K562 (cell line): ENCODE results near the gene PCSK6. TPM values are rescaled to one million over a fixed set of nuclear protein-coding genes. Genes with fewer than 3 reads are reported as not detected.

Source experiments
- ATF3 ChIP-seq, 2 experiments: fragments of 450-650 bp in 1 of 2; sonication (generic) in 1 of 2; formaldehyde crosslinking in 1 of 2; IDR thresholded peaks in 1 of 2; conservative IDR thresholded peaks in 1 of 2; 2 replicates each; pipeline versions ENCODE4 v1.6.1 to v1.8.1; 2016 to 2023; ENCODE audit warnings: mild to moderate bottlenecking in 2 of 2, moderate library complexity in 2 of 2, inconsistent platforms in 1 of 2, missing genetic modification reagents in 1 of 2
- BRCA1 ChIP-seq, 2 experiments: fragments of 450-650 bp in 1 of 2; sonication (generic) in 1 of 2; formaldehyde crosslinking in 1 of 2; IDR thresholded peaks; 2 replicates each; pipeline versions ENCODE4 v1.5.0 to v1.6.1; 2017 to 2020; ENCODE audit warnings: mild to moderate bottlenecking in 1 of 2, missing genetic modification reagents in 1 of 2
- FOS ChIP-seq: IDR thresholded peaks from 3 replicates; pipeline ENCODE4 v1.6.1; 2011; ENCODE audit not compliant: insufficient read length; ENCODE audit errors: extremely low read depth
- FOXA1 ChIP-seq: fragments of 450-650 bp; IDR thresholded peaks from 2 replicates; pipeline ENCODE4 v1.6.1; 2016; ENCODE audit warnings: mild to moderate bottlenecking, borderline replicate concordance
- GABPB2 ChIP-seq: fragments of 250-450 bp; sonication (Bioruptor Pico); conservative IDR thresholded peaks from 2 replicates; pipeline ENCODE4 v1.5.1; 2021; ENCODE audit warnings: mild to moderate bottlenecking
- GTF2E2 ChIP-seq: fragments of 200-800 bp; sonication (Bioruptor generic); IDR thresholded peaks from 2 replicates; pipeline ENCODE4 v1.6.1; 2016; ENCODE audit warnings: missing genetic modification characterization, missing compliant biosample characterization
- MAFK ChIP-seq: IDR thresholded peaks from 2 replicates; pipeline ENCODE4 v1.6.1; 2011; ENCODE audit warnings: low read length, improper control_type of control experiment
- NCOA6 ChIP-seq: fragments of 450-650 bp; IDR thresholded peaks from 2 replicates; pipeline ENCODE4 v1.6.1; 2017; ENCODE audit warnings: mild to moderate bottlenecking
- POLR2B ChIP-seq: fragments of 450-650 bp; IDR thresholded peaks from 2 replicates; pipeline ENCODE4 v1.6.1; 2018; ENCODE audit warnings: low read depth; ENCODE audit not compliant: partially characterized antibody
- POLR3A ChIP-seq: IDR thresholded peaks from 2 replicates; pipeline ENCODE4 v1.6.1; 2011; ENCODE audit warnings: borderline replicate concordance, mild to moderate bottlenecking, moderate library complexity; ENCODE audit not compliant: insufficient read length, insufficient read depth; ENCODE audit errors: extremely low read depth
- RFX1 ChIP-seq: fragments of 450-650 bp; IDR thresholded peaks from 2 replicates; pipeline ENCODE4 v1.6.1; 2016; ENCODE audit warnings: mild to moderate bottlenecking, moderate library complexity
- SLC30A9 ChIP-seq: fragments of 250-450 bp; sonication (Bioruptor Pico); IDR thresholded peaks from 2 replicates; pipeline ENCODE4 v1.8.0; 2022; ENCODE audit warnings: mild to moderate bottlenecking, moderate library complexity
- SRSF9 ChIP-seq: fragments of 200-400 bp; formaldehyde crosslinking; IDR thresholded peaks from 2 replicates; pipeline ENCODE4 v1.6.1; 2017; ENCODE audit warnings: low read depth, low read length, borderline replicate concordance
- TCF7 ChIP-seq: sonication (generic); IDR thresholded peaks from 2 replicates; pipeline ENCODE4 v1.6.1; 2016; ENCODE audit warnings: antibody characterized with exemption, borderline replicate concordance
- TRIM25 ChIP-seq: fragments of 450-650 bp; IDR thresholded peaks from 2 replicates; pipeline ENCODE4 v1.7.0; 2016; ENCODE audit warnings: borderline replicate concordance
- ZNF253 ChIP-seq: fragments of 250-450 bp; sonication (Bioruptor Pico); conservative IDR thresholded peaks from 2 replicates; pipeline ENCODE4 v1.6.1; 2021; ENCODE audit warnings: mild to moderate bottlenecking
- ZNF282 ChIP-seq: sonication (generic); formaldehyde crosslinking; IDR thresholded peaks from 2 replicates; pipeline ENCODE4 v1.8.1; 2023; ENCODE audit warnings: missing genetic modification reagents
- ZNF507 ChIP-seq: conservative IDR thresholded peaks from 2 replicates; pipeline ENCODE4 v1.6.1; 2017; ENCODE audit warnings: missing genetic modification characterization, missing compliant biosample characterization
- ZNF583 ChIP-seq: fragments of 250-450 bp; sonication (Bioruptor Pico); IDR thresholded peaks from 2 replicates; pipeline ENCODE4 v1.4.0; 2020
- ZNF668 ChIP-seq: fragments of 250-450 bp; sonication (Bioruptor Pico); IDR thresholded peaks from 2 replicates; pipeline ENCODE4 v1.8.0; 2022; ENCODE audit warnings: mild to moderate bottlenecking, inconsistent platforms
- polyA plus RNA-seq, 8 experiments: library from polyadenylated mRNA; depleted of rRNA in 4 of 8; stranded (reverse) in 5 of 8; unstranded in 3 of 8; fragments of >200 nt; fragmentation: Nextera tagmentation in 2 of 8; fragmentation: Illumina TruSeq in 1 of 8; extraction: Ambion mirVana in 2 of 8; extraction: Trizol in 1 of 8; gene quantifications; 2 replicates each; pipeline versions ENCODE4 v1.2.1 to v1.2.3, GENCODE V29; 2011 to 2014; ENCODE audit warnings: inconsistent platforms in 1 of 8, missing spikeins in 1 of 8
- total RNA-seq, 7 experiments: library from RNA; depleted of rRNA in 6 of 7; stranded (reverse); fragments of >200 nt in 6 of 7; fragmentation: Illumina TruSeq in 2 of 7; extraction: Trizol in 2 of 7; gene quantifications; 2 replicates each; pipeline versions ENCODE4 v1.2.1 to v1.2.3, GENCODE V29; 2011 to 2021; ENCODE audit warnings: low replicate concordance in 1 of 7
- TF ChIP-seq, protein P1 (sequence below): fragments of 250-450 bp; sonication (Bioruptor Pico); IDR thresholded peaks from 2 replicates; pipeline ENCODE4 v1.8.0; 2022; ENCODE audit warnings: moderate library complexity, mild to moderate bottlenecking, inconsistent platforms
- TF ChIP-seq, protein P2 (sequence below): fragments of 450-650 bp; IDR thresholded peaks from 2 replicates; pipeline ENCODE4 v1.6.1; 2016; ENCODE audit warnings: antibody characterized with exemption
- TF ChIP-seq, protein P3 (sequence below): fragments of 450-650 bp; formaldehyde crosslinking; conservative IDR thresholded peaks from 2 replicates; pipeline ENCODE4 v1.4.0; 2022; ENCODE audit warnings: mild to moderate bottlenecking, missing genetic modification characterization

Gene PCSK6
- total and polyA plus RNA-seq, 9 of the 15 experiments (the other 6 are each of a cell fraction or from before 2014, with no cell fraction given): 2.2 to 32.6 (median 14.5) TPM

- TF ChIP-seq ATF3 (IDR thresholded peaks at IDR 0.05): no peak
- TF ChIP-seq ATF3 (CRISPR knock-in tag; conservative IDR thresholded peaks at IDR 0.05): 0 out of 2 replicates have a peak, but pooled peaks have one; percentile 47
- TF ChIP-seq ZNF583 (CRISPR knock-in tag): no peak
- no peak for TF ChIP-seq MAFK
- TF ChIP-seq RFX1: no peak
- TF ChIP-seq SLC30A9 (CRISPR knock-in tag): no peak
- TF ChIP-seq SRSF9: no peak
- TF ChIP-seq, protein P1, sequence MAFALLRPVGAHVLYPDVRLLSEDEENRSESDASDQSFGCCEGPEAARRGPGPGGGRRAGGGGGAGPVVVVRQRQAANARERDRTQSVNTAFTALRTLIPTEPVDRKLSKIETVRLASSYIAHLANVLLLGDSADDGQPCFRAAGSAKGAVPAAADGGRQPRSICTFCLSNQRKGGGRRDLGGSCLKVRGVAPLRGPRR (CRISPR knock-in tag): no peak
- no peak for TF ChIP-seq NCOA6
- TF ChIP-seq GABPB2 (CRISPR knock-in tag): no peak
- TF ChIP-seq POLR2B: no peak
- TF ChIP-seq, protein P2, sequence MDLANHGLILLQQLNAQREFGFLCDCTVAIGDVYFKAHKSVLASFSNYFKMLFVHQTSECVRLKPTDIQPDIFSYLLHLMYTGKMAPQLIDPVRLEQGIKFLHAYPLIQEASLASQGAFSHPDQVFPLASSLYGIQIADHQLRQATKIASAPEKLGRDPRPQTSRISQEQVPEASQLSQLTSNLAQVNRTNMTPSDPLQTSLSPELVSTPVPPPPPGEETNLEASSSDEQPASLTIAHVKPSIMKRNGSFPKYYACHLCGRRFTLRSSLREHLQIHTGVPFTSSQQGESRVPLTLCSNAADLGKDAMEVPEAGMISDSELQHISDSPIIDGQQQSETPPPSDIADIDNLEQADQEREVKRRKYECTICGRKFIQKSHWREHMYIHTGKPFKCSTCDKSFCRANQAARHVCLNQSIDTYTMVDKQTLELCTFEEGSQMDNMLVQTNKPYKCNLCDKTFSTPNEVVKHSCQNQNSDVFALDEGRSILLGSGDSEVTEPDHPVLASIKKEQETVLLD: no peak
- no peak for TF ChIP-seq FOS
- TF ChIP-seq, protein P3, sequence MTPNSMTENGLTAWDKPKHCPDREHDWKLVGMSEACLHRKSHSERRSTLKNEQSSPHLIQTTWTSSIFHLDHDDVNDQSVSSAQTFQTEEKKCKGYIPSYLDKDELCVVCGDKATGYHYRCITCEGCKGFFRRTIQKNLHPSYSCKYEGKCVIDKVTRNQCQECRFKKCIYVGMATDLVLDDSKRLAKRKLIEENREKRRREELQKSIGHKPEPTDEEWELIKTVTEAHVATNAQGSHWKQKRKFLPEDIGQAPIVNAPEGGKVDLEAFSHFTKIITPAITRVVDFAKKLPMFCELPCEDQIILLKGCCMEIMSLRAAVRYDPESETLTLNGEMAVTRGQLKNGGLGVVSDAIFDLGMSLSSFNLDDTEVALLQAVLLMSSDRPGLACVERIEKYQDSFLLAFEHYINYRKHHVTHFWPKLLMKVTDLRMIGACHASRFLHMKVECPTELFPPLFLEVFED (CRISPR knock-in tag): no peak
- TF ChIP-seq ZNF507 (tag): no peak
- TF ChIP-seq ZNF253 (CRISPR knock-in tag): no peak
- no peak for TF ChIP-seq FOXA1
- no peak for TF ChIP-seq BRCA1 (IDR thresholded peaks at IDR 0.05)
- TF ChIP-seq BRCA1 (CRISPR knock-in tag; IDR thresholded peaks at IDR 0.05): no peak
- no peak for TF ChIP-seq ZNF668 (CRISPR knock-in tag)
- TF ChIP-seq TRIM25: no peak
- no peak for TF ChIP-seq TCF7
- no peak for TF ChIP-seq GTF2E2
- no peak for TF ChIP-seq ZNF282 (CRISPR knock-in tag)
- TF ChIP-seq POLR3A: no peak
Observed at GRCh38 chr15:101277038-101277822, 212.3 kb downstream of the PCSK6 start, which contains the start of gene SELENOS (continued).
